Mammary epithelial cell (primary cell): ENCODE results near the gene HPCA.

Source experiments
- EZH2 ChIP-seq: IDR thresholded peaks from 2 replicates; pipeline ENCODE4 v1.6.1; 2012; ENCODE audit warnings: low read length, inconsistent platforms, borderline replicate concordance
- TF ChIP-seq, protein P1 (sequence below), 2 donors: IDR thresholded peaks in 1 of 2; conservative IDR thresholded peaks in 1 of 2; 2 replicates each; pipeline ENCODE4 v1.5.1; 2011 to 2012; ENCODE audit warnings: inconsistent platforms in 2 of 2, low read length in 2 of 2, mild to moderate bottlenecking in 2 of 2, control low read depth in 1 of 2, low read depth in 1 of 2; ENCODE audit not compliant: insufficient read depth in 1 of 2; ENCODE audit errors: extremely low read depth in 1 of 2

- TF ChIP-seq, protein P1, sequence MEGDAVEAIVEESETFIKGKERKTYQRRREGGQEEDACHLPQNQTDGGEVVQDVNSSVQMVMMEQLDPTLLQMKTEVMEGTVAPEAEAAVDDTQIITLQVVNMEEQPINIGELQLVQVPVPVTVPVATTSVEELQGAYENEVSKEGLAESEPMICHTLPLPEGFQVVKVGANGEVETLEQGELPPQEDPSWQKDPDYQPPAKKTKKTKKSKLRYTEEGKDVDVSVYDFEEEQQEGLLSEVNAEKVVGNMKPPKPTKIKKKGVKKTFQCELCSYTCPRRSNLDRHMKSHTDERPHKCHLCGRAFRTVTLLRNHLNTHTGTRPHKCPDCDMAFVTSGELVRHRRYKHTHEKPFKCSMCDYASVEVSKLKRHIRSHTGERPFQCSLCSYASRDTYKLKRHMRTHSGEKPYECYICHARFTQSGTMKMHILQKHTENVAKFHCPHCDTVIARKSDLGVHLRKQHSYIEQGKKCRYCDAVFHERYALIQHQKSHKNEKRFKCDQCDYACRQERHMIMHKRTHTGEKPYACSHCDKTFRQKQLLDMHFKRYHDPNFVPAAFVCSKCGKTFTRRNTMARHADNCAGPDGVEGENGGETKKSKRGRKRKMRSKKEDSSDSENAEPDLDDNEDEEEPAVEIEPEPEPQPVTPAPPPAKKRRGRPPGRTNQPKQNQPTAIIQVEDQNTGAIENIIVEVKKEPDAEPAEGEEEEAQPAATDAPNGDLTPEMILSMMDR (conservative IDR thresholded peaks at IDR 0.05 in 1 of 2, IDR thresholded peaks at IDR 0.05 in 1 of 2; ENCODE audit: extremely low read depth in 1 of 2, insufficient read depth in 1 of 2, low read depth in 1 of 2, low read length in 2 of 2): no peak
- no peak for TF ChIP-seq EZH2
Measured at GRCh38 chr1:32920833-32921232, 34.5 kb downstream of the HPCA start.
